ENCODE data around the gene METTL27.
"Not testable (repeated sequence)": the region's sequence is repeated elsewhere in the genome, so short reads cannot be mapped to it uniquely, and the experiment has no call there.

The METTL27 gene

GRCh38 chr7:73852500-73852899, 10.2 kb upstream of the METTL27 start:
- no peak overlapping the region for H3K4me3 ChIP-seq (replicated peaks; ENCODE audit: low read depth, low read length)
- TF ChIP-seq CTCF (IDR thresholded peaks at IDR 0.05; ENCODE audit: low read depth, low read length, missing control alignments): no peak
- DNase-seq (ENCODE audit: extremely low read depth, low read depth): no peak

GRCh38 chr7:73851410-73852338, 9.4 kb upstream of the METTL27 start:
- DNase-seq (ENCODE audit: extremely low read depth, low read depth): peak; percentile 99
- no peak for TF ChIP-seq CTCF (IDR thresholded peaks at IDR 0.05; ENCODE audit: low read depth, low read length, missing control alignments)

GRCh38 chr7:73850781-73851207, 8.5 kb upstream of the METTL27 start:
- no peak for TF ChIP-seq CTCF (IDR thresholded peaks at IDR 0.05; ENCODE audit: low read depth, low read length, missing control alignments)
- DNase-seq (ENCODE audit: extremely low read depth, low read depth): peak; percentile 95
- H3K4me3 ChIP-seq (replicated peaks; ENCODE audit: low read depth, low read length): 0 out of 2 replicates have a peak overlapping the region, but pooled peaks have one; percentile 8

More at GRCh38 chr7:73851410-73852338, 9.4 kb upstream of the METTL27 start:
- 0 out of 2 replicates have a peak overlapping the region, but pooled peaks have one; percentile 8 for H3K4me3 ChIP-seq (replicated peaks; ENCODE audit: low read depth, low read length)

DNA sequence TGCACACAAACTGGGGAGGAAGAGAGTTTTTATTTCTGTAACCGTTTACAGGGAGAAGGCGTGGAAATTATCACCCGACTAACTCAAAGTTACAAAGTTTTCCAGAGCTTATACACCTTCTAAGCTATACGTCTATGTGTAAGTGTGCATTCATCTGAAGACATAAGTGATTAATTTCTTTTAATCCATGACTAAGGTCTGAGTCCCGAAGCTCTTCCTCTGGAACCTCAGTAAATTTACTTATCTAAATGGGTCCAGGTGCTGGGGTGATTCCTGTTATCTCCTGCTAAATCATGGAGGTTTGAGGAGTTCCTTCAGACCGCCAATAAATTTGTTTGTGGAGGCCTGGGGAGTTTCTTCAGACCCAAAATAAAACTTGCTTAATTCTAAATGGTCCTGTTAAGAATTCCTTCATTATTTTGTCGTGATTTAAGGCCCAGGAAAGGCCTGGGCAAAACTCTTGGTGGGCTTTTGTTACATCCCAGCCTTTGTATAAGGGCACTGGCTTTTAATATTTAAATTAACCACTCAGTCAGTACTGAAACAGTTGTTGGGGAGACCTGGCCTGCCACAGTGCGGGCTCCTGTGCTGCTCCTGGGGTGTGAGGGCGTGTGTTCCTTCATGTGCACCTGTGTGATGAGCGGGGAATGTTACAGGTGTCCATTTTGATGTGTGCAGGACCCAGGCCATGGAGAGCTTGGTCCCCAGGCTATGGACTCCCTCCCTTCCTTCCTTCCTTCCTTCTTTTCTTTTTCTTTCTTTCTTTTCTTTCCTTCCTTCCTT, 5.8 kb upstream of the METTL27 start:
- no peak for TF ChIP-seq CTCF (IDR thresholded peaks at IDR 0.05; ENCODE audit: low read depth, low read length, missing control alignments)
- no peak for DNase-seq (ENCODE audit: extremely low read depth, low read depth)
- no peak overlapping the region for H3K4me3 ChIP-seq (replicated peaks; ENCODE audit: low read depth, low read length)

- DNase-seq (ENCODE audit: extremely low read depth, low read depth); H3K4me3 ChIP-seq (replicated peaks; ENCODE audit: low read depth, low read length): not testable (repeated sequence)
Measured at GRCh38 chr7:73845701-73846195, 3.4 kb upstream of the METTL27 start.

GRCh38 chr7:73844848-73845460, 2.6 kb upstream of the METTL27 start:
- DNase-seq (ENCODE audit: extremely low read depth, low read depth): no peak
- no peak for TF ChIP-seq CTCF (IDR thresholded peaks at IDR 0.05; ENCODE audit: low read depth, low read length, missing control alignments)

More at GRCh38 chr7:73844848-73845460, 2.6 kb upstream of the METTL27 start:
- no peak overlapping the region for H3K4me3 ChIP-seq (replicated peaks; ENCODE audit: low read depth, low read length)
